HG02571 (cell line): Measurements from ENCODE around the gene TAL1.

Source experiments
- ATAC-seq: cut with Tn5 transposase; IDR thresholded peaks from one replicate; pipeline ENCODE4 v1.9.1; 2021; ENCODE audit warnings: mild to moderate bottlenecking, moderate library complexity; ENCODE audit not compliant: unreplicated experiment

Gene TAL1

DNA sequence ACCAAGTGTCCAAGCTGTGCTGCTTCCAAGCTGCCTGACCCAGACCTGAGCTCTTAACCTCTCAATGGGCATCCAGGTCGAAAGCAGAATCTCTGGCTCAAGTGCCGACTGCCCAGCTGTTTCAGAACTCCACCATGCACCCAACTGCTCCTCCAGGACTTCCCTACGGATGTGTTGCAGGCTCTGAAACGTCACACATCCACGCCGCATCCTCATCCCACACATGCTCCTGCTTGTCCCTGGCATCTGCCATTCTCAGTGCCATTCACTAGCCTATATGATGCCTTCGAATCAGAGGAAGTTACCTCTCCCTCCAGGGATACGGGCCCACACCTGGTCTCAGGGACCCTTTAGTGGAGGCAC, 53.4 kb downstream of the TAL1 start:
- no peak for ATAC-seq

DNA sequence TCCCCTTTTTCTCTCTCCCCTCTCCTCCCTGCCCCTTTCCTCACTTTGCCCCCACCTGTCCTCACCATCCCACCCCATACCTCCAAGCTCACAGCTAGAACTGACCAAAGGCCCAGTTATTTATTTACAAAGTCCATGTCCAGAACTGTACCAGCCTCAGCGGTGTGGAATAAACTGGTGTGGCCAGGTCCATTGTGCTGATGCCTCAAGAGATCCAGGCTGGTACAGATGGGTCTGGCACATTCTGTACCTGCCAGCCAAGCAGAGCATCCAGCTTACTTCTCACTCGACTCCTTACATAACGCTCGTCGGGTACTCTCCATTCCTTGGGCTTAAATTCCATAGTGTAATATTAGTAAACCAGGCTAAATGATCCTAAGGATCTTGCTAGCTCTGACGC, 54.0 kb downstream of the TAL1 start:
- ATAC-seq, result no peak

DNA sequence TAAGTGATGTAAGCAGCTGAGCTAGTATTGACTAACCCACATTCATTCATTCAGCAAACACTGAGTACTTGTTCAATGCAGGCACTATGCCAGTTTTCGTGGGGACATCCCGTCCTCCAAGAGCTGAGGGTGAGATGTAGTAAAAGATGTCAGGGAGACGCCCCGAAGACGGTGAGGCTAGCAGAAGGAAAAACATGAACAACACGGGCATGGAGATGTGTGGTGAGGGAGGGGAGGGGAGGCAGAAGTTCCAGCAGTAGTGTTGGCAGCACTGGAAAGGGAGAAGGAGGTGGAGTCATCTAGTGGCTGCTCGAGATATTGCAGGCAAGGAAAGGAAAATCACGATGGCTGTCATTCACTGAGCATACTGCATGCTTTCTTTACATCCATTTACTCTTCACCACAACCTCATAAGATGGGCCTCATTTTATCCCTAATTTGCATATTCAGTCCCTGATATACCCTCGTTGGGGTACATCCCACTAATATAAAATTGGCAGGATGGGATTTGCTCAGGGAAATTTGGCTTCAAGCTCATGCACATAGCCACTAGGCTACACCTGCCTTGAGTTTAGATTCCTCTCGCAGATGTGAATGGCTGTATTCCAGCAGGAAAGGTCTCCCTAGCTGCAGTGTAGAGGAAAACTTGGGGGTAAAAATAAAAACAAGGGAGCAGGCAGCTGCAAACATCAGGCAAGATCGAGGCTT, 56.6 kb downstream of the TAL1 start:
- ATAC-seq, result peak; percentile 46

DNA sequence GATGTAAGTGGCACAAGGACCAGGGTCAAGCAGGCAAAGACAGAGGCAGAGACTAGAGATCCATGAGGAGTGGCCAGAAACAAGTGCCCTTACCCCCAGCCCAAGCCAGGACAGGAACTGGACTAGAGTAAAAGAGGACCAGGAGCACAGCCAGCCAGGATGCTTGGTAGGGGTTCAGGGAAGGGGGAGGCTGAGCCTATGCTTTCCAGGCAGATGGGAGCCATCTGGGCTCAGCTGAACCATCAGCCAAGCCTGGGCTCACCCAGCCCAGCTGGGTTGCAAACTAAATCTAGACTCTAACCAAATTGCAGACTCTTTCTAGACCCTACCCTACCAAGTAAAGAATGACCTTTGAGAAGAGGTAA, 57.4 kb downstream of the TAL1 start:
- no peak for ATAC-seq

GRCh38 chr1:47172782-47173181, 59.2 kb downstream of the TAL1 start:
- ATAC-seq, result no peak
